Sigmoid colon (tissue), 7 donors: ENCODE measurements around the gene SLC39A11. TPM values are rescaled to one million over a fixed set of nuclear protein-coding genes. Genes with fewer than 3 reads are reported as not detected.

ENCODE experiments used
- DNase-seq: peaks from one replicate; pipeline ENCODE4 v3.0.0-alpha.2; 2019
- H3K27ac ChIP-seq, 4 donors: fragments of 200-600 bp; sonication (generic); one replicate each; pipeline ENCODE4 v1.5.1; 2016 to 2019; ENCODE audit warnings: mild to moderate bottlenecking in 1 of 4
- H3K27me3 ChIP-seq, 3 donors: fragments of 200-600 bp; sonication (generic); one replicate each; pipeline ENCODE4 v1.5.1; 2019; ENCODE audit warnings: mild to moderate bottlenecking in 1 of 3
- H3K36me3 ChIP-seq, 4 donors: fragments of 200-600 bp; sonication (generic); one replicate each; pipeline ENCODE4 v1.5.1; 2016 to 2019
- H3K4me1 ChIP-seq, 4 donors: fragments of 200-600 bp; sonication (generic); one replicate each; pipeline ENCODE4 v1.5.1; 2017 to 2019
- H3K4me3 ChIP-seq, 4 donors: fragments of 200-600 bp; sonication (generic); one replicate each; pipeline ENCODE4 v1.5.1; 2017 to 2019; ENCODE audit warnings: mild to moderate bottlenecking in 2 of 4, moderate library complexity in 1 of 4
- H3K9me3 ChIP-seq, 4 donors: fragments of 200-600 bp in 3 of 4; sonication (generic) in 3 of 4; one replicate each; pipeline versions ENCODE4 v1.5.1 to v1.6.1; 2013 to 2019
- CTCF ChIP-seq, 4 experiments: fragments of 450-650 bp in 3 of 4; fragments of 200-600 bp in 1 of 4; IDR thresholded peaks; one replicate each; pipeline ENCODE4 v1.5.1; 2016 to 2019; ENCODE audit warnings: antibody characterized with exemption in 4 of 4, mild to moderate bottlenecking in 3 of 4, moderate library complexity in 2 of 4
- EP300 ChIP-seq, 4 donors: sonication (generic); formaldehyde crosslinking; IDR thresholded peaks; one replicate each; pipeline ENCODE4 v1.6.1; 2017; ENCODE audit warnings: antibody characterized with exemption in 4 of 4
- POLR2A ChIP-seq, 2 donors: fragments of 450-650 bp; IDR thresholded peaks; one replicate each; pipeline ENCODE4 v1.6.1; 2016; ENCODE audit warnings: antibody characterized with exemption in 2 of 2, mild to moderate bottlenecking in 2 of 2, moderate library complexity in 2 of 2
- POLR2AphosphoS5 ChIP-seq, 4 donors: sonication (generic); formaldehyde crosslinking; IDR thresholded peaks; one replicate each; pipeline ENCODE4 v1.6.1; 2017; ENCODE audit warnings: antibody characterized with exemption in 4 of 4
- WGBS, 2 donors: extraction: QIAGEN DNeasy Blood & Tissue Kit; methylation state at CpG; one replicate each; pipeline ENCODE4 v1.1.7; 2013; 5-methylcytosine and 5-hydroxymethylcytosine counted together
- intact Hi-C: fragments of 100-400 bp; cut with DNase I; formaldehyde crosslinking; loops from one replicate; pipeline ENCODE4 v1.15.1; 2023
- polyA plus RNA-seq, 3 donors: library from polyadenylated mRNA; stranded (reverse); fragments of 200-250 nt; gene quantifications; one replicate each; pipeline ENCODE4 v1.2.3, GENCODE V29; 2013
- total RNA-seq, 4 donors: library from RNA; depleted of rRNA; stranded (reverse); fragments of >200 nt; gene quantifications; one replicate each; pipeline ENCODE4 v1.1.0, GENCODE V29; 2016
- donor health status: healthy with polysubstance abuse.
- donor health status: Bipolar disorder and iron deficiency.
- donor health status: healthy.

The SLC39A11 gene
- total and polyA plus RNA-seq, 7 donors, result 7.6 to 16.4 (median 8.4) TPM

- TF ChIP-seq POLR2A (IDR thresholded peaks at IDR 0.05), result no peak
- no peak for TF ChIP-seq EP300 (IDR thresholded peaks at IDR 0.05)
- no peak for TF ChIP-seq POLR2AphosphoS5 (IDR thresholded peaks at IDR 0.05)
- TF ChIP-seq CTCF (IDR thresholded peaks at IDR 0.05), result no peak
- no peaks in the 10 kb centered on the region for H3K9me3 ChIP-seq
- H3K4me3 ChIP-seq, result no peak overlapping the region
- no peak for DNase-seq
- intact Hi-C loops, result no loop called here
- H3K4me1 ChIP-seq, result no peaks in the 10 kb centered on the region
- H3K27ac ChIP-seq, result no peak overlapping the region
- 89 to 92% methylated on average over 11 of the region's 11 CpGs for WGBS, 2 donors
- H3K27me3 ChIP-seq, result no peaks in the 10 kb centered on the region
- no peaks in the 10 kb centered on the region for H3K36me3 ChIP-seq
These were observed 138.9 kb downstream of the SLC39A11 start for GRCh38 chr17:72953621-72954020.

- WGBS, 2 donors, result 90 to 91% methylated on average over 10 of the region's 10 CpGs
- Histone ChIP-seq H3K4me3 (no peak overlapping the region), H3K27ac (no peak overlapping the region), H3K36me3 (no peaks in the 10 kb centered on the region), H3K4me1 (no peaks in the 10 kb centered on the region), H3K27me3 (no peaks in the 10 kb centered on the region), H3K9me3 (no peaks in the 10 kb centered on the region)
- no peak for DNase-seq
- intact Hi-C loops, result no loop called here
- TF ChIP-seq POLR2AphosphoS5 (IDR thresholded peaks at IDR 0.05) (no peak), POLR2A (IDR thresholded peaks at IDR 0.05) (no peak), EP300 (IDR thresholded peaks at IDR 0.05) (no peak), CTCF (IDR thresholded peaks at IDR 0.05) (no peak)
These were observed 139.7 kb downstream of the SLC39A11 start for GRCh38 chr17:72952641-72953315.

GRCh38 chr17:72952220-72952619, 140.3 kb downstream of the SLC39A11 start:
- TF ChIP-seq CTCF (IDR thresholded peaks at IDR 0.05) (no peak), POLR2AphosphoS5 (IDR thresholded peaks at IDR 0.05) (no peak), EP300 (IDR thresholded peaks at IDR 0.05) (no peak)
- H3K27me3 ChIP-seq, result no peaks in the 10 kb centered on the region
- intact Hi-C loops, result no loop called here
- no peaks in the 10 kb centered on the region for H3K36me3 ChIP-seq
- WGBS, 2 donors, result 90 to 91% methylated on average over 5 of the region's 5 CpGs
- no peaks in the 10 kb centered on the region for H3K9me3 ChIP-seq
- no peaks in the 10 kb centered on the region for H3K4me1 ChIP-seq
- DNase-seq, result no peak
- H3K27ac ChIP-seq, result no peak overlapping the region
- no peak overlapping the region for H3K4me3 ChIP-seq

- H3K36me3 ChIP-seq, result peaks cover 0 to 2% (median 0%) of the 10 kb centered on the region in 4 donors
- no peak for TF ChIP-seq CTCF (IDR thresholded peaks at IDR 0.05)
- no peak for TF ChIP-seq POLR2AphosphoS5 (IDR thresholded peaks at IDR 0.05)
- TF ChIP-seq EP300 (IDR thresholded peaks at IDR 0.05), result no peak
- no peak for TF ChIP-seq POLR2A (IDR thresholded peaks at IDR 0.05)
- no peak for DNase-seq
- 83 to 88% methylated on average over 8 of the region's 8 CpGs for WGBS, 2 donors
- H3K27me3 ChIP-seq, result no peaks in the 10 kb centered on the region
- H3K9me3 ChIP-seq, result no peaks in the 10 kb centered on the region
- intact Hi-C loops, result no loop called here
- no peak overlapping the region for H3K4me3 ChIP-seq
- no peak overlapping the region for H3K27ac ChIP-seq
- H3K4me1 ChIP-seq, result no peaks in the 10 kb centered on the region
These were observed 142.1 kb downstream of the SLC39A11 start for GRCh38 chr17:72950242-72950931.
